Stimulated activated CD4-positive, alpha-beta T cell treated with anti-CD3 and anti-CD28 coated beads, TNF-alpha, amount 100 ng/mL, for 48 hours (primary cell): ENCODE results near the gene FADS3.

Source experiments
- DNase-seq, 3 donors: peaks; one replicate each; pipeline ENCODE4 v3.0.0-alpha.2; 2020; ENCODE audit warnings: low read depth in 3 of 3

FADS3 gene

DNA sequence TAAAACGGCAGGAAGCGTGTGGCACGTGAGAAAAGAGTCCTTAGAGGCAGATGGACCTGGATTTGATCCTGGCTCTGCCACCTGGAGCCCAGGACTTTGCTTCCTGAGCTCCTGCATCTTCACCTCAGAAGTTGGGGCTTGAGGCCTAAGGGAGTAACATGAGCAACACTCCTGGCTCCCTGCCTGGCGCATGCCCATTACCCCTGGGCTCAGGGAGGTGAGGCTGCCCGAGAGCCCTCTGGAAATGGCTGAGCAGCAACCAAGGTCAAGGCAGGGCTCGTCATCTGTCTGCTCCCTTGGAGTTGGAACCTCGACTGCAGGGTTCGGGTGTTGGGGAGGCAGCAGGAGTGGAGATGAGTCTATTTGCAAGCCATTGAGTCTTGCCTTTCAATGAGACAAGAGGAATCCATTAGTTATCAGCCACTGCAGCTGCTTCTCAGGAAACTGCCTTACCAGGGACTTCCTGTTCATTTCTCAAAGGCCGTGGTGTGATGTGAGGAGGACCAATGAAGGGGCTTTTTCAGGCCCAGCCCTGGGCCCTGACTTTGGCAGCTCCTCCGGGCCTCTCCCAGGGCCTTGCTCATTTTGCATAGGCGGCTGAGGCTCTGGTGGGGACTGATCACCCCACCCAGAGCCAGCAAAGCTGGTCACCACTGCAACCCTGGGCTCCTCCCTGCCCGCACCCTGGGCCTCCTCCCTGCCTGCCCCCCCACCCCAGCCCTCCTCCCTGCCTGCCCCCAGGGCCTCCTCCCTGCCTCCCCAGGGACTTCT is 56.9 kb downstream of the FADS3 start:
- DNase-seq: peak in 2 of 3 donors; percentile 34 to 36

DNA sequence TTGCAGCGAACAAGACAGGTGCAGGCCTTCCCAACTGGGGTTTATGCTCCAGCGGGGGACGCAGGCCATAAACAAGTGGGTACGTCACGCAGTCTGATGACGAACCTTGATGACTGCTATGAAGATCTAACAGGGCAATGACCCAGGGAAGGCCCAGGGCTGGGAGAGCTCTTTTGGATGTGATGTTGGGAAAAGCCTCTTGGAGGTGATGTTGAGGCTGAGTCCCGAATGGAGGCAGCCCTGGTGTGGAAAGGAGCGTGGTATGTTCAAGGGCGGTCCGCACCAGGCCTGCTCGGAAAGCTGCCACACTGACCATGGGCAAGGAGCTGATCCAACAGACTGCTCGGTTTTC is 57.4 kb downstream of the FADS3 start:
- no peak for DNase-seq

DNA sequence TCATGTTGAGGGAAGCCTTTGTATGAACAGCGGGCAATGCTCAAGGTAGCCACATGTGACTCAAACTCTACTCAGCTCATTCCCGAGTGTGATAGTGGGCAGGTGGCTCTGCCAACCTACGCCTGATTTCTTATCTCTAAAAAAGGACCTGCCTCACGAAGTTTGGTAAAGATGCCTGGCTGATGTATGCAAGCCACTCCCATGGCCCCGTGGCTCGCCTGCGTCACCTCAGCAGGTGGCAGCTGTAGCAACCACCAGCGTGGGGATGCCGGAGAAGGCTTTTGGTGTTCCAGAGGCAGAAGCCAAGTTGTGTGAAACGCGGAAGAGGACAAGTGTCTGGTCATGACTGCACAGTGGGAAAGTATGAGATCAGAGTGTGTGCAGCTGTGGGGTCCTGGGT is 57.9 kb downstream of the FADS3 start:
- DNase-seq: no peak

DNA sequence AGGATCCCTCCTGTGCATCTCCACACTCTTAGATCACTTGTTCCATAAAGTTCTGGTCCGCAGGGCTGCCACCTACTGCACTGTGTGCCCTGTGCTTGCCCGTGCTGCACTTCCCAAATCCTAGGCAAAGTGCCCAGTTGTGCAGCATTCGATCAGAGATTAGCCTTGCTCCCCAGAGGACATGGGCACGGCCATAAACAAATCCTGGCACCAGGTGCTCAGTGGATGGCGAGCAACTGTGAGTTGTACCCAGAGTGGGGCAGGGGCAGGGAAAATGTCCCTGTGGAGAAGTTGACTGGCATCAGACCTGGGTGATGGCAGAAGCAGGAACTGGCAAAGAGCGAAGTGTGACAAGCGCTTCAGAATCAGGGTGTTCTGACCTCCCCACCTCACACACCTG is 58.6 kb downstream of the FADS3 start:
- no peak for DNase-seq

DNA sequence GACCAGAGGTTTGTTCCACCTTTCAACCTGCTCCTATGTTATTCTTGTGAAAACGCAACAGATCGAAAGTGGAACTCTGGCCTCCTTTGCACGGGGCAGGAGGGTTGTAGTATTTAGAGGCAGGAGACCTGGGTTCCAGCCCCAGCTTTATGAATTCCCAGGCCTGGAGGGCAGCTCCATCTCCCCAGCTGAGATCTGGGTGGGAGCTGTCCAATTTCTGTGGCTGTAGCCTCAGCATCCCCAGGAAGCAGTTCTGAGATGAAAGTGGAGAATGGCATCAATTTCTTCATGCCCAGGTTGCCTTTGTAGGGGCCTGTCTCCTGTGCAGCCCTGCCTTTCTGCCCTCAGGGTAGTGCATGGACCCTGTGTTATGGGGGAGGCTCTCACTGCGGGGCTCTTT is 59.1 kb downstream of the FADS3 start:
- no peak for DNase-seq

DNA sequence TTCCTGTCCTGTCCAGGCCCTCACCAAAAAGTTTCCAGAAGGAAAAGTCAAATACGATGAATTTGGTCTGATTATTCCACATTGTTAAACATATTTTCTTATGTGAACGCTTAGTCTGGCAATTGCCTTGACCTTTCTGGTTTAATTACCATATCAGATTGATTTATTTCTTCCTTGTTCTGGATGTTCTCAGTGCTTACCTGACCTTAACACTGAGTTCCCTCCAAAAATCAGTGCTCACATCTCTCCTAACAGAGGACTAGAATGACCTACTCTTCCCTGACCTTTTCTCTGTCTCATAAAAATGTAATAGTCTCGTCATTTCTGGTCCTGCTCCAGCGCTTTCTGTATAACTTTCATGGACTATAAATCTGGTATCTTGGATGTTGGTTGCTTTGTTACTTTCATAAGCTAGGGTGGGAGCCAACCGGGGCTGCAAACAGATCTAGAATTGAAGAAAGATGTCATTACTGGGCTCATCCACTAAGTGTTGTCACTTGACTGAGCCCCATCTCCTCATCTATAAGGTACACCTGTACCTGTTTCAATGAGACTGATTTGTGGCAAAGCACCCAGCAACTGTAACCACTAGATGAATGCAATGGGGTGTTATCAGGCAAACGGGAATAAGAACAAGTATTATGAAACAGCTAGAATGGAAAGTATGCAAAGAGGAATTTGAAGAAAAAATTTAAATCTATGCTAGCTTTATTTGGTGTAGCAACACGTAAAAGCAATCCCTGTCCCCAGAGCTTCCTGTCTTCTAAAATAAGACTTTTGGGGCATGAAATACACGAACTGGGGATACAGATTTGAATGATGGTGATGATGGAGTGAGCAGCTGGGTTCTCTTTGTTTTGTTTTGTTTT is 60.9 kb downstream of the FADS3 start:
- DNase-seq: no peak

GRCh38 chr11:61829806-61830205 is 61.5 kb downstream of the FADS3 start:
- DNase-seq: no peak

DNA sequence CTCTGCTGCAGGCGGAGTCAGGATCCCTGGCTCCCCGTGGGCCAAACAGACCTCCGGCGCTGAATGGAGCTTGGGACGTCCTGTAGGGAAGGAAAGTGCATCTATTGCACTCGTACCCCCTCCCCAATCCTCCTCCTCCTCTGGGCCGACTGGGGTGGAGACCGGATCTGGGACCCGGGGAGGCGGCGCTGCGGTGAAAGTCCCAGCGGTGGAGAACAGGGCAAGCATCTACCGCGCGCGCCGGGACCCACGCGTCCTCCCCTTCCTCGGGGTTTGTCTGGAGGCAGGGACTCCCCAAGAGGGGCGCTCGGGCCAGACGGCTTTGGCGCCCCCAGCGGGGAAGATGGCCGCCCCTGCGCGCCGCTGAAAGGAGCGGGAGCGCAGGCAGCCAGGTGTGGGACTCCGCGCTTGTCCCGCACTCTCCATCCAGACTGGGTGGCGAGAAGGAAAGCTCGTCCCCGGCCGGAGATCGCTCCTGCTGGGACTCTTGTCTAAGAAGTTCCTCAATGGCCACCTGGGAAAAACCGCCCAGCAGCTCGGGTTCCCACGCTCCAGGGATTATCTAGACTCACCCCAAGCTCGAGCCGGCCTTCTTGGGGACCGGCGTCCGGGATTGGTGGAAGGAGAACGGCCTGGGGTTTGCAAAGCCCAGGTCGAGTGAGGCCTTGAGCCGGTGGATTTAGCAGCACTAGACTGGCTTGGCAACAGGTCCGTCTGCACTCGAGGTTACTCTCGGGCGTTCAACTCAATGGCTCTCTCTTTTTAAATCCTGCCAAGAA is 62.5 kb downstream of the FADS3 start:
- DNase-seq: peak in 2 of 3 donors; percentile 13 to 22

DNA sequence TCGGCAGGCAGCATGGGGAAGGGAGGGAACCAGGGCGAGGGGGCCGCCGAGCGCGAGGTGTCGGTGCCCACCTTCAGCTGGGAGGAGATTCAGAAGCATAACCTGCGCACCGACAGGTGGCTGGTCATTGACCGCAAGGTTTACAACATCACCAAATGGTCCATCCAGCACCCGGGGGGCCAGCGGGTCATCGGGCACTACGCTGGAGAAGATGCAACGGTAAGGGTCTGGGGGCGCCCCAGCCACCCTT is 63.0 kb downstream of the FADS3 start:
- no peak for DNase-seq

DNA sequence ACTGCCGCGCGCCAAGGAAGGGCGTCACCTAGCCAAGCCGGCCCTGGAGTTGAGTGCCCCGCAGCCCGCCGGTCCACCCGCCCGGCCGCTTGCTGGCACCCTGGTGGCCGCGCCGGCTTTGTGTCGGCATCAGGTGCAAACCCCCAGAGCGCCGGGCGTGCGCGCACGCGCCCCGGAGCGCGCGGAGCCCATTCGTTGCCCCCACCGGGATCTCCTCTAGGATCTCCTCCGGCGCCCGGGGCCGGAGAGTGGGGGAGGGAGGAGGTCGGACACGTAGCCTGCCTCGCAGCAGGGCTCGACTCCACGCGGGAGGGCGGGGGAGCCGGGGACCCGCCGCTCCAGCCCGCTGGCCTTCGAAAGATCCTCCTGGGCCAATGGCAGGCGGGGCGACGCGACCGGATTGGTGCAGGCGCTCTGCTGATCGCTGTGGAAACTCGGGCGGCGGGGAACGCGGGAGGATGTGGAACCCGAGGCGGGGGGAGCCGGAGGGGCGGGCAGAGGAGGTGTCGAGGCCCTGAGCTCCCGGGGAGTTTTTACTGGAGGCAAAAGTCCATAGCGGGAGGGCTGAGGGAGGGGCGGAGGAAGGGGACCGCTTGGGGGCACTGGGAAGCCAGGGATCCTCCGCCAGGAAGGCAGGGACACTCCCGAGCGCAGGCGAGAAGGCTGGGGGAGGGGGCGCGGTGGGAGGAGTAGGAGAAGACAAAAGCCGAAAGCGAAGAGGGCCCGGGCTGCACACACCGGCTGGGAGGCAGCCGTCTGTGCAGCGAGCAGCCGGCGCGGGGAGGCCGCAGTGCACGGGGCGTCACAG is 63.6 kb downstream of the FADS3 start, which contains the start of gene FADS2:
Gene FADS2 (plus strand): TSS at position 730 of the 808 bp plus-strand sequence. CDS start 91 bp downstream, outside the sequence.
- peak; percentile 46 to 76 (median 56) for DNase-seq

- no peak for DNase-seq
Observed at GRCh38 chr11:61826930-61827570, 64.3 kb downstream of the FADS3 start.
